B cell (primary cell): ENCODE measurements around the gene ATG7.

ENCODE experiments used
- EZH2 ChIP-seq: IDR thresholded peaks from 2 replicates; pipeline ENCODE4 v1.6.1; 2012; ENCODE audit warnings: borderline replicate concordance, low read depth, mild to moderate bottlenecking, moderate library complexity, low read length; ENCODE audit not compliant: insufficient read depth, poor library complexity, severe bottlenecking
- TF ChIP-seq, protein P1 (sequence below): fragments of 200-600 bp; IDR thresholded peaks from one replicate; pipeline ENCODE4 v1.8.0; 2022; ENCODE audit warnings: antibody characterized with exemption, mild to moderate bottlenecking

DNA sequence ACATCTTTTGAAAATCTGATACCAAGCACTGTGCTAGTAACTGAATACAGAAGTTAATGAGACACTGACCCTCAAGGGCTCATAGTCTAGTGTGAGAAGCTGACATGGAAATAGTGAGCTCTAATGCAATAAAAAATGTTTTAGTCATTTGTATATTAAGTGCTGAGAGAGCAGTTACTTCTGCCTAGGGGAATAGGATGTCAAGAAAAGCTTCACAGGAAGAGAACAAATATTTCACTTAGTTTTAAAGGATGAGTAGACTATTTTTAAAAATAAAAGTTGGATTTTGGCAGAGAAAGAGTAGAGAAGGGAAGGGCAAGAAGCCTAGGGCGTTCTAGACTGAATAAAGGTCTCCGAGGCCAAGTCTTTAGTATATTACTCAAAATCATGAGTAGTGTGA is 158.4 kb downstream of the ATG7 start:
- no peak for TF ChIP-seq EZH2
- TF ChIP-seq, protein P1, sequence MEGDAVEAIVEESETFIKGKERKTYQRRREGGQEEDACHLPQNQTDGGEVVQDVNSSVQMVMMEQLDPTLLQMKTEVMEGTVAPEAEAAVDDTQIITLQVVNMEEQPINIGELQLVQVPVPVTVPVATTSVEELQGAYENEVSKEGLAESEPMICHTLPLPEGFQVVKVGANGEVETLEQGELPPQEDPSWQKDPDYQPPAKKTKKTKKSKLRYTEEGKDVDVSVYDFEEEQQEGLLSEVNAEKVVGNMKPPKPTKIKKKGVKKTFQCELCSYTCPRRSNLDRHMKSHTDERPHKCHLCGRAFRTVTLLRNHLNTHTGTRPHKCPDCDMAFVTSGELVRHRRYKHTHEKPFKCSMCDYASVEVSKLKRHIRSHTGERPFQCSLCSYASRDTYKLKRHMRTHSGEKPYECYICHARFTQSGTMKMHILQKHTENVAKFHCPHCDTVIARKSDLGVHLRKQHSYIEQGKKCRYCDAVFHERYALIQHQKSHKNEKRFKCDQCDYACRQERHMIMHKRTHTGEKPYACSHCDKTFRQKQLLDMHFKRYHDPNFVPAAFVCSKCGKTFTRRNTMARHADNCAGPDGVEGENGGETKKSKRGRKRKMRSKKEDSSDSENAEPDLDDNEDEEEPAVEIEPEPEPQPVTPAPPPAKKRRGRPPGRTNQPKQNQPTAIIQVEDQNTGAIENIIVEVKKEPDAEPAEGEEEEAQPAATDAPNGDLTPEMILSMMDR, result no peak
